ENCODE results near the gene IL16. TPM values are rescaled to one million over a fixed set of nuclear protein-coding genes. Genes with fewer than 3 reads are reported as not detected.
"Not testable (repeated sequence)": the region's sequence is repeated elsewhere in the genome, so short reads cannot be mapped to it uniquely, and the experiment has no call there.

IL16 gene
- total and polyA plus RNA-seq, 11 donors, result 1.2 to 21.6 (median 3.7) TPM

DNA sequence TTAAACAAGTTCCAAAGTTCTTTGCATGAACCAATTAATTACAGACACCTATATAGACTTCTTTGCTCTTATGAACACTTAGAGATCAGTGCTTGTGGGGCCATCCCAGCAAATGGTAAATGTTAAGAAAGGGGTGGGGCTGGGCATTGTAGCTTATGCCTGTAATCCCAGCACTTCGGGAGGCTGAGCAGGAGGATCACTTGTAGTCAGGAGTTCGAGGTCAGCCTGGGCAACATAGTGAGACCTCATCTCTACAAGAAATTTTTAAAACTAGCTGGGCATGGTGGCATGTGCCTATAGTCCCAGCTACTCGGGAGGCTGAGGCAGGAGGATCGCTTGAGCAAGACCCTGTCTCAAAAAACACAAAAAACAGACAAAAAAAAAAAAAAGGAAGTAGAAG lies 146.7 kb downstream of the IL16 start:
- Histone ChIP-seq H3K4me1 (peaks cover 0 to 9% (median 0%) of the 10 kb centered on the region in 12 donors), H3K9me3 (no peaks in the 10 kb centered on the region), H3K27ac (no peak overlapping the region), H3K36me3 (no peaks in the 10 kb centered on the region), H3K4me3 (no peak overlapping the region), H3K27me3 (no peaks in the 10 kb centered on the region)
- intact Hi-C loops (cut with DNase I), result no loop called here
- TF ChIP-seq CTCF (IDR thresholded peaks at IDR 0.05) (no peak), POLR2A (IDR thresholded peaks at IDR 0.05) (no peak)
- DNase-seq (no peak), ATAC-seq (no peak)
- WGBS, 4 donors, result 91 to 96% (median 92%) methylated on average over 4 of the region's 4 CpGs

DNA sequence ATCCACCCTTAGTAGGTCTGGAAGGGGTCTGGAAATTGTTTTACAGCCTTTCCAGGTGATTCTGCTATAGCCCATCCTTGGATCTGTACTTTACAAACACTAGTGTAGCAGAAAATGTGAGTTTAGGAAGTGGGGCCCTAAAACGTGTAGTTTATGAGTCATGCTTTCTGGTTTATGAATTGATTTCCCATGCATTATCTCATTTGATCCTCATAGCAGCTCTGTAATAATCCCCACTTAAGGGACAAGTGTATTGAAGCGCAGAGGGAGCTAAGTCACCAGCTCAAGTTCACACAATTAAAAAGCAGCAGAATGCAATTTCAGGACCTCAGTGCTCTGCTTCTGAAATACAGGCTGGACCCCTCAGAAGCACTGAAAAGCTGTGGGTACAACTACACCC lies 149.9 kb downstream of the IL16 start:
- 70 to 71% (median 70%) methylated on average over 2 of the region's 2 CpGs for WGBS, 4 donors
- no peaks in the 10 kb centered on the region for H3K27me3 ChIP-seq
- DNase-seq (no peak), ATAC-seq (no peak)
- TF ChIP-seq POLR2A (IDR thresholded peaks at IDR 0.05), result no peak
- TF ChIP-seq CTCF (IDR thresholded peaks at IDR 0.05), result no peak
- no peaks in the 10 kb centered on the region for H3K36me3 ChIP-seq
- no peak overlapping the region for H3K4me3 ChIP-seq
- no peaks in the 10 kb centered on the region for H3K9me3 ChIP-seq
- intact Hi-C loops (cut with DNase I), result loop anchor here in 1 of 10 donors (5.0 kb wide), 1 partner anchor 36 kb away; no protein-coding TSS in a partner anchor
- H3K4me1 ChIP-seq, result no peaks in the 10 kb centered on the region
- no peak overlapping the region for H3K27ac ChIP-seq

DNA sequence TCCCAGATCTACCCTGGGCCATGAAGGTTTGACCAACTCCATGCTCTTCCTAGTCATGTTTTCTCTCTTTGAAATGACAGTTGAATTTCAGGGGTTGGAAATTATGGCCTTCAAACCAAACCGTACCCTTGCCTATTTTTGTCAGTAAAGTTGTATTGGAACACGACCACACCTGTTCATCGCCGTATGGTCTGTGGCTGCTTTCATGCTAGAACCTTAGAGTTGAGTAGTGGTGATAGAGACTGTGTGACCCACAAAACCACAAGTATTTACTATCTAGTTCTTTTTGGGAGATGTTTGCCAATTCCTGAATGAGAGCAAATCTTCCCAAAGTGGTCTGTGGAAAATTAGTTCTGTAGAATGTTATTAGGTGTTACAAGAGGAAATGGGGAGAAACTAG lies 151.2 kb downstream of the IL16 start:
- no peaks in the 10 kb centered on the region for H3K9me3 ChIP-seq
- DNase-seq (no peak), ATAC-seq (no peak)
- no peaks in the 10 kb centered on the region for H3K27me3 ChIP-seq
- 94 to 99% (median 96%) methylated on average over 4 of the region's 4 CpGs for WGBS, 4 donors
- TF ChIP-seq POLR2A (IDR thresholded peaks at IDR 0.05), result no peak
- no peak for TF ChIP-seq CTCF (IDR thresholded peaks at IDR 0.05)
- H3K36me3 ChIP-seq, result no peaks in the 10 kb centered on the region
- intact Hi-C loops (cut with DNase I), result loop anchor here in 1 of 10 donors (5.0 kb wide), 1 partner anchor 34 kb away; no protein-coding TSS in a partner anchor
- no peak overlapping the region for H3K4me3 ChIP-seq
- no peak overlapping the region for H3K27ac ChIP-seq
- H3K4me1 ChIP-seq, result no peaks in the 10 kb centered on the region

GRCh38 chr15:81348691-81349090 lies 152.0 kb downstream of the IL16 start:
- H3K4me1 ChIP-seq, DNase-seq, H3K4me3 ChIP-seq, ATAC-seq, H3K9me3 ChIP-seq, H3K27ac ChIP-seq, H3K27me3 ChIP-seq, H3K36me3 ChIP-seq: not testable (repeated sequence)
- WGBS, 4 donors, result 93 to 95% (median 94%) methylated on average over 11 of the region's 11 CpGs
- intact Hi-C loops (cut with DNase I), result loop anchor here in 1 of 10 donors (5.0 kb wide), 1 partner anchor 34 kb away; no protein-coding TSS in a partner anchor

- TF ChIP-seq CTCF (IDR thresholded peaks at IDR 0.05), result no peak
- no peak for TF ChIP-seq POLR2A (IDR thresholded peaks at IDR 0.05)
- H3K9me3 ChIP-seq, result no peaks in the 10 kb centered on the region
- no peaks in the 10 kb centered on the region for H3K27me3 ChIP-seq
- no peaks in the 10 kb centered on the region for H3K36me3 ChIP-seq
- no peaks in the 10 kb centered on the region for H3K4me1 ChIP-seq
- H3K4me3 ChIP-seq, result no peak overlapping the region
- intact Hi-C loops (cut with DNase I), result loop anchor here in 1 of 10 donors (5.0 kb wide), 1 partner anchor 33 kb away; no protein-coding TSS in a partner anchor
- no peak overlapping the region for H3K27ac ChIP-seq
- DNase-seq (no peak), ATAC-seq (no peak)
- WGBS, 4 donors, result 93 to 97% (median 94%) methylated on average over 3 of the region's 3 CpGs
Observed at GRCh38 chr15:81349271-81349670, 152.6 kb downstream of the IL16 start.
